ENCODE results near the gene CARNS1. TPM values are rescaled to one million over a fixed set of nuclear protein-coding genes. Genes with fewer than 3 reads are reported as not detected.

The CARNS1 gene
- total and polyA plus RNA-seq, 8 donors, result 0.29 to 33.3 (median 2.9) TPM

DNA sequence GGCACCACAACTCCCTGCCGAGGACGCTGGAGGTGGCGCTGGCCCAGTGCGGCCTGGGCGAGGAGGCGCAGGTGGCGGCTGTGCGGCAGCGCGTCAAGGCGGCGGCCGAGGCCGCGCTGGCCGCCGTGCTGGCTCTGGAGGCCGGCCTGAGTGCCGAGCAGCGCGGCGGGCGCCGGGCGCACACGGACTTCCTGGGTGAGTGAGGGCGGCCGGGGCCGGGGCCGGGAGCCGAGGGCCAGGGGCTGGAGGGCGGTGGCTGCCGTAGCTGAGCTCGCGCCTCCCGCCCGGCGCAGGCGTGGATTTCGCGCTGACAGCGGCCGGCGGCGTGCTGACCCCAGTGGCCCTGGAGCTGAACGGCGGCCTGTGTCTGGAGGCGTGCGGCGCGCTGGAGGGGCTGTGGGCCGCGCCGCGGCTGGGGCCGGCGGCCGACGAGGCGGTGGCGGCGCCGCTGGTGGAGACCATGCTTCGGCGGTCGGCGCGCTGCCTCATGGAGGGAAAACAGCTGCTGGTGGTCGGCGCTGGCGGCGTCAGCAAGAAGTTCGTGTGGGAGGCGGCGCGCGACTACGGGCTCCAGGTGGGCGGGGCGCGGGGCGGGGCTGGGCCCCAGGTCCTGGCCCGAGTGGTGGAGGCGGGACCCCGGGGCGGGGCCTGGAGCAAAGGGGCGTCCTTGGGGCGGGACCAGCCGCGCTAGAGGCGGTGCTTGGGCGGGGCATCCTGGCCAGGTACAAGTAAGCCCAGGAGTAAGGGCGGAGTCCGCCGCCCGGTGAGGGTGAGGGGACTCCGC, 5.4 kb downstream of the CARNS1 start:
- peak overlapping the region; percentile 52 to 66 (median 62) for H3K4me3 ChIP-seq
- peaks cover 0 to 5% (median 0%) of the 10 kb centered on the region in 3 donors for H3K27me3 ChIP-seq
- no peaks in the 10 kb centered on the region for H3K36me3 ChIP-seq
- H3K9me3 ChIP-seq, result no peaks in the 10 kb centered on the region
- H3K4me1 ChIP-seq, result peaks cover 47 to 56% (median 54%) of the 10 kb centered on the region in 4 donors
- peak; percentile 98 to 99 for DNase-seq
- 0 to 1% (median 1%) methylated on average over 31 to 97 of the region's 97 CpGs for WGBS, 5 donors
- peak overlapping the region; percentile 88 to 96 (median 94) for H3K27ac ChIP-seq
- intact Hi-C loops (cut with DNase I; ENCODE audit: low total_unique reads), result no loop called here
- TF ChIP-seq, protein P1, sequence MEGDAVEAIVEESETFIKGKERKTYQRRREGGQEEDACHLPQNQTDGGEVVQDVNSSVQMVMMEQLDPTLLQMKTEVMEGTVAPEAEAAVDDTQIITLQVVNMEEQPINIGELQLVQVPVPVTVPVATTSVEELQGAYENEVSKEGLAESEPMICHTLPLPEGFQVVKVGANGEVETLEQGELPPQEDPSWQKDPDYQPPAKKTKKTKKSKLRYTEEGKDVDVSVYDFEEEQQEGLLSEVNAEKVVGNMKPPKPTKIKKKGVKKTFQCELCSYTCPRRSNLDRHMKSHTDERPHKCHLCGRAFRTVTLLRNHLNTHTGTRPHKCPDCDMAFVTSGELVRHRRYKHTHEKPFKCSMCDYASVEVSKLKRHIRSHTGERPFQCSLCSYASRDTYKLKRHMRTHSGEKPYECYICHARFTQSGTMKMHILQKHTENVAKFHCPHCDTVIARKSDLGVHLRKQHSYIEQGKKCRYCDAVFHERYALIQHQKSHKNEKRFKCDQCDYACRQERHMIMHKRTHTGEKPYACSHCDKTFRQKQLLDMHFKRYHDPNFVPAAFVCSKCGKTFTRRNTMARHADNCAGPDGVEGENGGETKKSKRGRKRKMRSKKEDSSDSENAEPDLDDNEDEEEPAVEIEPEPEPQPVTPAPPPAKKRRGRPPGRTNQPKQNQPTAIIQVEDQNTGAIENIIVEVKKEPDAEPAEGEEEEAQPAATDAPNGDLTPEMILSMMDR (IDR thresholded peaks at IDR 0.05), result no peak
- peak in 2 of 3 donors; percentile 74 to 78 for TF ChIP-seq POLR2AphosphoS5 (IDR thresholded peaks at IDR 0.05)

DNA sequence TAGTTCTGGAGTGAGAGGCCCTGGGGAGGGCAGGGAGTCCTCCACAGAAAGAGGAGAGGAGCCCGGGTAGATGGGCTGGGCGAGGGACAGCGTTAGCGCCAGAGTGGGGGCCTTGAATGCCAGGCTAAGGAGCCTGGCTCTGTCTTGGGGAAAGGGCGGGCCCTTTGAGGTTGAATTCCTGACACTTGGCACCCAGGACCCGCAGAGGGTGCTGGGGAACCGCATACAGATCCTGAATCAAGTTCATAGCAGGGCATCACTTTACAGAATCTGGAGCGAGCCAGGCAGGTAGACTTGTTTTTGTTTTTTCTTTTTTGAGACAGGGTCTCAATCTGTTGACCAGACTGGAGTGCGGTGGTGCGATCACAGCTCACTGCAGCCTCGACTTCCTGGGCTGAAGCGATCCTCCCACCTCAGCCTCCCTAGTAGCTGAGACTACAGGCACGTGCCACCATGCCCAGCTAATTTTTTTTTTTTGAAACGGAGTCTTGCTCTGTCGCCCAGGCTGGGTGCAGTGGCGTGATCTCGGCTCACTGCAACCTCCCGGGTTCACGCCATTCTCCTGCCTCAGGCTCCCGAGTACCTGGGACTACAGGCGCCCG, 6.1 kb downstream of the CARNS1 start:
- no peak for DNase-seq
- Histone ChIP-seq H3K27ac (peak overlapping the region; percentile 37 to 96 (median 88)), H3K27me3 (no peaks in the 10 kb centered on the region), H3K9me3 (no peaks in the 10 kb centered on the region), H3K4me3 (peak overlapping the region; percentile 52 to 66 (median 62)), H3K4me1 (peaks cover 40 to 49% (median 47%) of the 10 kb centered on the region in 4 donors), H3K36me3 (no peaks in the 10 kb centered on the region)
- TF ChIP-seq POLR2A (IDR thresholded peaks at IDR 0.05) (no peak), POLR2AphosphoS5 (IDR thresholded peaks at IDR 0.05) (no peak), EP300 (IDR thresholded peaks at IDR 0.05) (no peak)
- TF ChIP-seq, protein P1 (IDR thresholded peaks at IDR 0.05), result no peak
- intact Hi-C loops (cut with DNase I; ENCODE audit: low total_unique reads), result no loop called here
- WGBS, 5 donors, result 71 to 79% (median 72%) methylated on average over 21 to 22 of the region's 22 CpGs

DNA sequence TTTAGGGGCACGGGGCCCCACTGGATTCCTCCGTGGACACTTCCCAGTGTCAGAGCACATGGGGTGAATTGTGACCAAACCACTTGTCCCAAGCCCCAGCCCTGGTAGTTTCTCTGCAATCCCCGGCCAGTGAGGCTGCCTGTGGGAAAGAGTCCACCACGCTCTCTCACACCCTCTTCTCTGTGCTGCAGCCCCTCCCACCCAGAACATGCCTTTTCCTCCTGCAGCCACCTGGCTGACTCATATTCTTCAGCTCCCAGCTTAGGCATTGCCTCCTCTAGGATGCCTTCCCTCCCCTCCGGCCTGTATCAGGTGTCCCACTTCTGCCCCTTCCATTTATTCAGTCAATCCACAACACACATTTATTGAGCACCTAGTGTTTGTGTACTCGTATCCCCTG, 7.4 kb downstream of the CARNS1 start:
- 73 to 84% (median 79%) methylated on average over 6 of the region's 6 CpGs for WGBS, 5 donors
- TF ChIP-seq POLR2AphosphoS5 (IDR thresholded peaks at IDR 0.05) (no peak), EP300 (IDR thresholded peaks at IDR 0.05) (no peak), POLR2A (IDR thresholded peaks at IDR 0.05) (no peak)
- TF ChIP-seq, protein P1 (IDR thresholded peaks at IDR 0.05), result no peak
- Histone ChIP-seq H3K27me3 (no peaks in the 10 kb centered on the region), H3K27ac (no peak overlapping the region), H3K36me3 (no peaks in the 10 kb centered on the region), H3K9me3 (no peaks in the 10 kb centered on the region), H3K4me3 (no peak overlapping the region), H3K4me1 (peaks cover 38 to 43% (median 41%) of the 10 kb centered on the region in 4 donors)
- DNase-seq, result no peak
- intact Hi-C loops (cut with DNase I; ENCODE audit: low total_unique reads), result no loop called here

DNA sequence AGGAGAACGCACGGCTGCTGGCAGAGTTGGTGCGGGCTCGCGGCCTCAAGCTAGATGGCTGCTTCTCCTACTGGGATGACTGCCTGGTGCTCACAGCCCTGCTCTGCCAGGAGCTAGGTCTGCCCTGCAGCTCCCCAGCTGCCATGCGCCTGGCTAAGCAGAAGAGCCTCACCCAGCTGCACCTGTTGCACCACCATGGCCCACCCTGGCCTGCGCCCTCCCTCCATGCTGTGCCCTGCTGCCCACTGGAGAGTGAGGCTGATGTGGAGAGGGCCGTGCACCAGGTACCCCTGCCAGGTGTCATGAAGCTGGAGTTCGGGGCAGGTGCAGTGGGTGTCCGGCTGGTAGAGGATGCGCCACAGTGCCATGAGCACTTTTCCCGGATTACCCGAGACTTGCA, 8.0 kb downstream of the CARNS1 start:
- Histone ChIP-seq H3K27me3 (no peaks in the 10 kb centered on the region), H3K36me3 (no peaks in the 10 kb centered on the region), H3K4me3 (no peak overlapping the region), H3K9me3 (no peaks in the 10 kb centered on the region), H3K27ac (no peak overlapping the region), H3K4me1 (peaks cover 33 to 38% (median 36%) of the 10 kb centered on the region in 4 donors)
- TF ChIP-seq POLR2AphosphoS5 (IDR thresholded peaks at IDR 0.05) (no peak), EP300 (IDR thresholded peaks at IDR 0.05) (no peak), POLR2A (IDR thresholded peaks at IDR 0.05) (no peak)
- TF ChIP-seq, protein P1 (IDR thresholded peaks at IDR 0.05), result no peak
- DNase-seq, result no peak
- intact Hi-C loops (cut with DNase I; ENCODE audit: low total_unique reads), result no loop called here
- WGBS, 5 donors, result 93 to 100% (median 96%) methylated on average over 9 to 13 of the region's 13 CpGs

Data from stomach (tissue), 9 donors.